Cardiac muscle cell (in vitro differentiated cells and primary cell): ENCODE data around the gene HCFC1. TPM values are rescaled to one million over a fixed set of nuclear protein-coding genes. Genes with fewer than 3 reads are reported as not detected.
A peak's percentile ranks its signal among the peaks of the same experiment; 100 is the strongest.

Experiments
- DNase-seq, 2 donors: peaks; one replicate each; pipeline versions ENCODE4 v3.0.0 to v3.0.0-alpha.2; 2010 to 2017; ENCODE audit warnings: low read depth in 1 of 2, low spot score in 1 of 2
- H3K27ac ChIP-seq: fragments of 200-600 bp; sonication (generic); 2 replicates; pipeline ENCODE4 v1.5.1; 2016
- H3K27me3 ChIP-seq: fragments of 200-600 bp; sonication (generic); 2 replicates; pipeline ENCODE4 v1.6.0; 2016; ENCODE audit warnings: control low read depth
- H3K36me3 ChIP-seq: fragments of 200-600 bp; sonication (generic); 2 replicates; pipeline ENCODE4 v1.5.1; 2016; ENCODE audit warnings: control low read depth
- H3K4me1 ChIP-seq: fragments of 200-600 bp; sonication (generic); 2 replicates; pipeline ENCODE4 v1.8.1; 2017; ENCODE audit warnings: low read depth, mild to moderate bottlenecking, mixed run types
- H3K4me3 ChIP-seq: fragments of 200-600 bp; sonication (generic); 2 replicates; pipeline ENCODE4 v1.5.1; 2016; ENCODE audit warnings: mild to moderate bottlenecking
- H3K9me3 ChIP-seq: fragments of 200-600 bp; sonication (generic); 2 replicates; pipeline ENCODE4 v1.5.1; 2017; ENCODE audit warnings: low read depth, mild to moderate bottlenecking, control low read depth
- CTCF ChIP-seq: IDR thresholded peaks from 2 replicates; pipeline ENCODE4 v1.5.1; 2012; ENCODE audit warnings: low read depth, mild to moderate bottlenecking, low read length
- polyA plus RNA-seq: library from polyadenylated mRNA; unstranded; fragments of >200 nt; fragmentation: Nextera tagmentation; extraction: Ambion mirVana; gene quantifications from 2 replicates; pipeline ENCODE4 v1.2.1, GENCODE V29; 2016
- total RNA-seq: library from RNA; depleted of rRNA; stranded (reverse); fragments of >200 nt; gene quantifications from 2 replicates; pipeline ENCODE4 v1.2.3, GENCODE V29; 2016

HCFC1 gene
- total and polyA plus RNA-seq, 2 experiments from 2014 or later, result 21.5 to 85.6 TPM

- TF ChIP-seq CTCF, result no peak
- H3K9me3 ChIP-seq, result no peaks in the 10 kb centered on the region
These were observed 40.5 kb downstream of the HCFC1 start for GRCh38 chrX:153931151-153931550.

GRCh38 chrX:153930011-153930910 is 41.4 kb downstream of the HCFC1 start:
- Histone ChIP-seq H3K4me3 (no peak overlapping the region), H3K27me3 (no peaks in the 10 kb centered on the region), H3K9me3 (no peaks in the 10 kb centered on the region), H3K36me3 (no peaks in the 10 kb centered on the region), H3K27ac (no peak overlapping the region), H3K4me1 (peaks cover 11% of the 10 kb centered on the region)
- no peak for TF ChIP-seq CTCF
- no peak for DNase-seq

More at GRCh38 chrX:153931151-153931550, 40.5 kb downstream of the HCFC1 start:
- Histone ChIP-seq H3K36me3 (no peaks in the 10 kb centered on the region), H3K27me3 (no peaks in the 10 kb centered on the region), H3K4me1 (peaks cover 8% of the 10 kb centered on the region), H3K27ac (no peak overlapping the region), H3K4me3 (no peak overlapping the region)
- DNase-seq, result no peak

- peaks cover 11% of the 10 kb centered on the region for H3K4me1 ChIP-seq
- H3K27me3 ChIP-seq, result no peaks in the 10 kb centered on the region
- H3K4me3 ChIP-seq, result no peak overlapping the region
- H3K36me3 ChIP-seq, result no peaks in the 10 kb centered on the region
- H3K9me3 ChIP-seq, result no peaks in the 10 kb centered on the region
- no peak for TF ChIP-seq CTCF
- no peak for DNase-seq
- peak overlapping the region; percentile 34 for H3K27ac ChIP-seq
These were observed 42.0 kb downstream of the HCFC1 start for GRCh38 chrX:153929576-153929975.

- TF ChIP-seq CTCF, result no peak
- Histone ChIP-seq H3K27me3 (no peaks in the 10 kb centered on the region), H3K4me1 (peaks cover 11% of the 10 kb centered on the region), H3K27ac (peak overlapping the region; percentile 60), H3K9me3 (no peaks in the 10 kb centered on the region), H3K36me3 (no peaks in the 10 kb centered on the region), H3K4me3 (no peak overlapping the region)
- no peak for DNase-seq
These were observed 42.8 kb downstream of the HCFC1 start for GRCh38 chrX:153928846-153929245.

- Histone ChIP-seq H3K36me3 (no peaks in the 10 kb centered on the region), H3K9me3 (no peaks in the 10 kb centered on the region), H3K27me3 (no peaks in the 10 kb centered on the region), H3K4me3 (peak overlapping the region; percentile 53), H3K27ac (peak overlapping the region; percentile 96), H3K4me1 (peaks cover 11% of the 10 kb centered on the region)
- peak; percentile 94 to 98 for DNase-seq
- peak; percentile 27 for TF ChIP-seq CTCF
These were observed 43.5 kb downstream of the HCFC1 start for GRCh38 chrX:153927922-153928760.
